GM06990 (cell line): ENCODE data around the gene NEUROG1.

Experiments
- DNase-seq: peaks from one replicate; pipeline ENCODE4 v3.0.0-alpha.2; 2011; ENCODE audit not compliant: insufficient read length; ENCODE audit errors: extremely low read depth
- H3K27me3 ChIP-seq: replicated peaks from 2 replicates; pipeline ENCODE4 v1.6.0; 2011; ENCODE audit warnings: low read length; ENCODE audit not compliant: control insufficient read depth, insufficient read depth
- H3K36me3 ChIP-seq: 2 replicates; pipeline ENCODE4 v1.5.1; 2011; ENCODE audit warnings: low read length; ENCODE audit not compliant: control insufficient read depth, insufficient read depth
- H3K4me3 ChIP-seq: replicated peaks from 2 replicates; pipeline ENCODE4 v1.5.1; 2011; ENCODE audit warnings: low read depth, mild to moderate bottlenecking, control low read depth, low read length
- CTCF ChIP-seq: IDR thresholded peaks from 2 replicates; pipeline ENCODE4 v1.5.1; 2011; ENCODE audit warnings: low read length, control low read depth, mild to moderate bottlenecking, inconsistent platforms; ENCODE audit not compliant: insufficient read depth, poor library complexity, severe bottlenecking

The NEUROG1 gene

GRCh38 chr5:135539430-135540005 is 3.8 kb upstream of the NEUROG1 start:
- no peaks in the 10 kb centered on the region for H3K36me3 ChIP-seq
- DNase-seq, result no peak
- no peak overlapping the region for H3K4me3 ChIP-seq
- peaks cover 2% of the 10 kb centered on the region; the same call in 1 of the 2 replicates for H3K27me3 ChIP-seq
- TF ChIP-seq CTCF, result no peak

GRCh38 chr5:135538261-135538660 is 2.5 kb upstream of the NEUROG1 start:
- peaks cover 2% of the 10 kb centered on the region; the same call in 1 of the 2 replicates for H3K27me3 ChIP-seq
- no peak for DNase-seq
- no peak for TF ChIP-seq CTCF
- no peak overlapping the region for H3K4me3 ChIP-seq
- H3K36me3 ChIP-seq, result no peaks in the 10 kb centered on the region

- DNase-seq, result no peak
- Histone ChIP-seq H3K27me3 (peaks cover 2% of the 10 kb centered on the region; the same call in 1 of the 2 replicates), H3K4me3 (no peak overlapping the region), H3K36me3 (no peaks in the 10 kb centered on the region)
- no peak for TF ChIP-seq CTCF
Measured at GRCh38 chr5:135537745-135538144, 2.0 kb upstream of the NEUROG1 start.

GRCh38 chr5:135537271-135537670 is 1.5 kb upstream of the NEUROG1 start:
- DNase-seq, result no peak
- H3K27me3 ChIP-seq, result peaks cover 2% of the 10 kb centered on the region; the same call in 1 of the 2 replicates
- no peak overlapping the region for H3K4me3 ChIP-seq
- no peaks in the 10 kb centered on the region for H3K36me3 ChIP-seq
- no peak for TF ChIP-seq CTCF

- H3K4me3 ChIP-seq, result no peak overlapping the region
- H3K27me3 ChIP-seq, result no peaks in the 10 kb centered on the region; the same call in 1 of the 2 replicates
- no peak for TF ChIP-seq CTCF
- no peaks in the 10 kb centered on the region for H3K36me3 ChIP-seq
- DNase-seq, result no peak
Measured at GRCh38 chr5:135535420-135535819, 344 bp downstream of the NEUROG1 start.
